CD4-positive, CD25-positive, alpha-beta regulatory T cell (primary cell): ENCODE results near the gene RPLP1. TPM values are rescaled to one million over a fixed set of nuclear protein-coding genes. Genes with fewer than 3 reads are reported as not detected.

ENCODE experiments used
- ATAC-seq, 2 donors: fragments of 150-1000 bp; cut with Tn5 transposase; one replicate each; pipeline ENCODE4 v1.10.0; 2021; ENCODE audit warnings: low read depth in 2 of 2, moderate number of reproducible peaks in 2 of 2, moderate library complexity in 1 of 2
- DNase-seq, 3 donors: peaks; one replicate each; pipeline versions ENCODE4 v3.0.0 to v3.0.0-alpha.2; 2012 to 2022; ENCODE audit warnings: mixed read lengths in 1 of 3
- H3K27ac ChIP-seq: one replicate; pipeline ENCODE4 v1.7.0; 2013; ENCODE audit warnings: mild to moderate bottlenecking, low read length; ENCODE audit not compliant: insufficient read depth, poor library complexity, severe bottlenecking
- H3K27me3 ChIP-seq: one replicate; pipeline ENCODE4 v1.7.0; 2013; ENCODE audit warnings: low read length; ENCODE audit not compliant: control insufficient read depth, insufficient read depth
- H3K36me3 ChIP-seq: one replicate; pipeline ENCODE4 v1.7.0; 2013; ENCODE audit warnings: mild to moderate bottlenecking, low read length, moderate library complexity; ENCODE audit not compliant: control insufficient read depth, insufficient read depth
- H3K4me1 ChIP-seq: 2 replicates; pipeline ENCODE4 v1.7.0; 2013; ENCODE audit warnings: mild to moderate bottlenecking, low read length; ENCODE audit not compliant: insufficient read depth, control insufficient read depth, poor library complexity, severe bottlenecking
- H3K4me3 ChIP-seq: one replicate; pipeline ENCODE4 v1.7.0; 2013; ENCODE audit warnings: low read depth, mild to moderate bottlenecking, low read length, moderate library complexity
- H3K9me3 ChIP-seq, 2 experiments: 1 replicate in 1 of 2; 2 replicates in 1 of 2; pipeline ENCODE4 v1.7.0; 2013; ENCODE audit warnings: low read length in 2 of 2, mild to moderate bottlenecking in 1 of 2, moderate library complexity in 1 of 2; ENCODE audit not compliant: control insufficient read depth in 2 of 2
- H3K27ac Mint-ChIP-seq, 3 donors: one replicate each; pipeline ENCODE4 v1.8.0; 2020 to 2022; ENCODE audit warnings: mild to moderate bottlenecking in 3 of 3, mixed read lengths in 3 of 3, moderate library complexity in 2 of 3
- H3K27me3 Mint-ChIP-seq: one replicate; pipeline ENCODE4 v1.8.0; 2022; ENCODE audit warnings: mild to moderate bottlenecking, mixed read lengths
- H3K36me3 Mint-ChIP-seq: one replicate; pipeline ENCODE4 v1.8.0; 2020; ENCODE audit warnings: mixed read lengths
- H3K4me1 Mint-ChIP-seq, 4 donors: one replicate each; pipeline ENCODE4 v1.8.0; 2020 to 2022; ENCODE audit warnings: mixed read lengths in 4 of 4, mild to moderate bottlenecking in 1 of 4
- H3K4me3 Mint-ChIP-seq, 4 donors: one replicate each; pipeline ENCODE4 v1.8.0; 2020 to 2022; ENCODE audit warnings: mild to moderate bottlenecking in 4 of 4, mixed read lengths in 4 of 4, moderate library complexity in 3 of 4
- H3K9me3 Mint-ChIP-seq, 7 donors: one replicate each; pipeline ENCODE4 v1.8.0; 2020 to 2022; ENCODE audit warnings: mixed read lengths in 7 of 7, mild to moderate bottlenecking in 3 of 7, moderate library complexity in 2 of 7
- polyA plus RNA-seq, 4 donors: library from polyadenylated mRNA; unstranded; fragments of 300-500 nt; fragmentation: Illumina TruSeq; gene quantifications; one replicate each; pipeline ENCODE4 v1.2.3, GENCODE V29; 2021
- total RNA-seq: library from RNA; stranded (reverse); gene quantifications from one replicate; pipeline ENCODE4 v1.2.3, GENCODE V29; 2022

The RPLP1 gene
- total and polyA plus RNA-seq, 5 donors from 2014 or later: 1,439 to 2,778 (median 2,009) TPM

- no peak for DNase-seq
- H3K4me1 Mint-ChIP-seq: peaks cover 6 to 24% (median 16%) of the 10 kb centered on the region in 4 donors
- no peak for ATAC-seq
- no peaks in the 10 kb centered on the region for H3K27me3 ChIP-seq
- peak overlapping the region in 1 of 3 donors; percentile 64 for H3K27ac Mint-ChIP-seq
- no peaks in the 10 kb centered on the region for H3K36me3 ChIP-seq
- peaks cover 4% of the 10 kb centered on the region for H3K27me3 Mint-ChIP-seq
- H3K36me3 Mint-ChIP-seq: no peaks in the 10 kb centered on the region
- no peak overlapping the region for H3K4me3 ChIP-seq
- no peaks in the 10 kb centered on the region for H3K9me3 ChIP-seq
- no peak overlapping the region for H3K4me3 Mint-ChIP-seq
- no peaks in the 10 kb centered on the region for H3K9me3 Mint-ChIP-seq
- H3K27ac ChIP-seq: no peak overlapping the region
- H3K4me1 ChIP-seq: peaks cover 21% of the 10 kb centered on the region
These were observed 19.9 kb downstream of the RPLP1 start for GRCh38 chr15:69472562-69472961.

- DNase-seq (no peak), ATAC-seq (no peak)
- H3K36me3 ChIP-seq: no peaks in the 10 kb centered on the region
- Mint-ChIP-seq H3K4me3 (no peak overlapping the region), H3K27me3 (peaks cover 4% of the 10 kb centered on the region), H3K4me1 (peaks cover 0 to 7% (median 2%) of the 10 kb centered on the region in 4 donors), H3K9me3 (peaks cover 0 to under 1% (median 0%) of the 10 kb centered on the region in 7 donors), H3K27ac (no peak overlapping the region), H3K36me3 (no peaks in the 10 kb centered on the region)
- no peak overlapping the region for H3K4me3 ChIP-seq
- peaks cover 6% of the 10 kb centered on the region for H3K4me1 ChIP-seq
- no peaks in the 10 kb centered on the region for H3K27me3 ChIP-seq
- peaks cover 0 to 1% of the 10 kb centered on the region in 2 experiments for H3K9me3 ChIP-seq
- no peak overlapping the region for H3K27ac ChIP-seq
These were observed 21.7 kb downstream of the RPLP1 start for GRCh38 chr15:69474291-69474690.

- H3K27me3 Mint-ChIP-seq: peaks cover 8% of the 10 kb centered on the region
- Histone ChIP-seq H3K27ac (no peak overlapping the region), H3K36me3 (no peaks in the 10 kb centered on the region), H3K4me1 (no peaks in the 10 kb centered on the region), H3K4me3 (no peak overlapping the region), H3K27me3 (no peaks in the 10 kb centered on the region), H3K9me3 (peaks cover 4% of the 10 kb centered on the region in 2 experiments)
- DNase-seq (no peak), ATAC-seq (no peak)
- H3K36me3 Mint-ChIP-seq: no peaks in the 10 kb centered on the region
- H3K27ac Mint-ChIP-seq: no peak overlapping the region
- no peak overlapping the region for H3K4me3 Mint-ChIP-seq
- H3K9me3 Mint-ChIP-seq: peaks cover 0 to 6% (median 0%) of the 10 kb centered on the region in 7 donors
- peaks cover 0 to 3% (median 0%) of the 10 kb centered on the region in 4 donors for H3K4me1 Mint-ChIP-seq
These were observed 22.3 kb downstream of the RPLP1 start for GRCh38 chr15:69474846-69475455.

- DNase-seq (peak; percentile 58 to 60 (median 58)), ATAC-seq (peak; percentile 72 to 77)
- Histone ChIP-seq H3K36me3 (no peaks in the 10 kb centered on the region), H3K27ac (no peak overlapping the region), H3K9me3 (peaks cover 4% of the 10 kb centered on the region in 2 experiments), H3K4me3 (no peak overlapping the region), H3K27me3 (no peaks in the 10 kb centered on the region), H3K4me1 (no peaks in the 10 kb centered on the region)
- H3K4me1 Mint-ChIP-seq: no peaks in the 10 kb centered on the region
- peaks cover 0 to 7% (median 0%) of the 10 kb centered on the region in 7 donors for H3K9me3 Mint-ChIP-seq
- H3K27ac Mint-ChIP-seq: peak overlapping the region in 1 of 3 donors; percentile 2
- H3K4me3 Mint-ChIP-seq: peak overlapping the region in 1 of 4 donors; percentile 21
- H3K36me3 Mint-ChIP-seq: no peaks in the 10 kb centered on the region
- H3K27me3 Mint-ChIP-seq: peaks cover 8% of the 10 kb centered on the region
These were observed 23.2 kb downstream of the RPLP1 start for GRCh38 chr15:69475769-69476358.

GRCh38 chr15:69476704-69477473 lies 24.3 kb downstream of the RPLP1 start:
- no peak overlapping the region for H3K27ac Mint-ChIP-seq

GRCh38 chr15:69478259-69478781 lies 25.7 kb downstream of the RPLP1 start:
- Mint-ChIP-seq H3K4me3 (no peak overlapping the region), H3K9me3 (peaks cover 0 to 7% (median under 1%) of the 10 kb centered on the region in 7 donors), H3K36me3 (no peaks in the 10 kb centered on the region), H3K27ac (no peak overlapping the region), H3K27me3 (peaks cover 11% of the 10 kb centered on the region), H3K4me1 (no peaks in the 10 kb centered on the region)
- DNase-seq (peak; percentile 16 to 43 (median 30)), ATAC-seq (no peak)
- H3K36me3 ChIP-seq: no peaks in the 10 kb centered on the region
- no peak overlapping the region for H3K4me3 ChIP-seq
- H3K27ac ChIP-seq: no peak overlapping the region
- H3K9me3 ChIP-seq: peaks cover 4% of the 10 kb centered on the region in 2 experiments
- H3K4me1 ChIP-seq: no peaks in the 10 kb centered on the region
- no peaks in the 10 kb centered on the region for H3K27me3 ChIP-seq

More at GRCh38 chr15:69476704-69477473, 24.3 kb downstream of the RPLP1 start:
- H3K4me3 ChIP-seq: no peak overlapping the region
- Mint-ChIP-seq H3K9me3 (peaks cover 0 to 7% (median 0%) of the 10 kb centered on the region in 7 donors), H3K27me3 (peaks cover 8% of the 10 kb centered on the region), H3K36me3 (no peaks in the 10 kb centered on the region), H3K4me3 (no peak overlapping the region), H3K4me1 (no peaks in the 10 kb centered on the region)
- no peak overlapping the region for H3K27ac ChIP-seq
- peaks cover 4% of the 10 kb centered on the region in 2 experiments for H3K9me3 ChIP-seq
- no peaks in the 10 kb centered on the region for H3K4me1 ChIP-seq
- ATAC-seq (no peak), DNase-seq (no peak)
- H3K36me3 ChIP-seq: no peaks in the 10 kb centered on the region
- no peaks in the 10 kb centered on the region for H3K27me3 ChIP-seq

- Mint-ChIP-seq H3K27ac (no peak overlapping the region), H3K36me3 (no peaks in the 10 kb centered on the region), H3K4me1 (no peaks in the 10 kb centered on the region), H3K27me3 (peaks cover 11% of the 10 kb centered on the region), H3K4me3 (no peak overlapping the region), H3K9me3 (peaks cover 0 to 7% (median 2%) of the 10 kb centered on the region in 7 donors)
- DNase-seq (no peak), ATAC-seq (no peak)
- H3K36me3 ChIP-seq: no peaks in the 10 kb centered on the region
- H3K4me1 ChIP-seq: no peaks in the 10 kb centered on the region
- no peaks in the 10 kb centered on the region for H3K27me3 ChIP-seq
- peaks cover 4% of the 10 kb centered on the region in 2 experiments for H3K9me3 ChIP-seq
- no peak overlapping the region for H3K27ac ChIP-seq
- no peak overlapping the region for H3K4me3 ChIP-seq
These were observed 26.5 kb downstream of the RPLP1 start for GRCh38 chr15:69479081-69479480.
